HepG2 (cell line): ENCODE data around the gene TBC1D4. TPM values are rescaled to one million over a fixed set of nuclear protein-coding genes. Genes with fewer than 3 reads are reported as not detected.

ENCODE experiments used
- ARHGAP35 ChIP-seq: sonication (generic); formaldehyde crosslinking; IDR thresholded peaks from 2 replicates; pipeline ENCODE4 v1.9.0; 2022; ENCODE audit warnings: mild to moderate bottlenecking, inconsistent platforms, moderate library complexity, missing genetic modification reagents, borderline replicate concordance
- FOXM1 ChIP-seq: sonication (generic); formaldehyde crosslinking; IDR thresholded peaks from 2 replicates; pipeline ENCODE4 v1.5.0; 2020; ENCODE audit warnings: missing genetic modification reagents
- FOXP1 ChIP-seq, 2 experiments: fragments of 450-650 bp in 1 of 2; IDR thresholded peaks; 2 replicates each; pipeline ENCODE4 v1.6.1; 2017 to 2018; ENCODE audit warnings: antibody characterized with exemption in 1 of 2
- GATA4 ChIP-seq: sonication (generic); IDR thresholded peaks from 2 replicates; pipeline ENCODE4 v1.6.1; 2016; ENCODE audit warnings: antibody characterized with exemption, low read depth, borderline replicate concordance
- GATAD2A ChIP-seq: IDR thresholded peaks from 2 replicates; pipeline ENCODE4 v1.6.1; 2016
- MAZ ChIP-seq, 2 experiments: sonication (generic) in 1 of 2; formaldehyde crosslinking in 1 of 2; IDR thresholded peaks; 2 replicates each; pipeline versions ENCODE4 v1.5.0 to v1.6.1; 2012 to 2020; ENCODE audit warnings: low read depth in 2 of 2, mild to moderate bottlenecking in 2 of 2, borderline replicate concordance in 1 of 2, improper control_type of control experiment in 1 of 2, low read length in 1 of 2, missing genetic modification reagents in 1 of 2, moderate library complexity in 1 of 2
- MLLT10 ChIP-seq: sonication (generic); formaldehyde crosslinking; IDR thresholded peaks from 2 replicates; pipeline ENCODE4 v1.4.0; 2020; ENCODE audit warnings: missing genetic modification reagents
- MTA1 ChIP-seq: sonication (generic); formaldehyde crosslinking; IDR thresholded peaks from 2 replicates; pipeline ENCODE4 v1.4.0; 2020; ENCODE audit warnings: missing genetic modification reagents, mild to moderate bottlenecking, borderline replicate concordance
- NFKB2 ChIP-seq: sonication (generic); formaldehyde crosslinking; IDR thresholded peaks from 2 replicates; pipeline ENCODE4 v1.4.0; 2020; ENCODE audit warnings: missing genetic modification reagents, borderline replicate concordance
- NR2F1 ChIP-seq, 2 experiments: fragments of 450-650 bp in 1 of 2; formaldehyde crosslinking in 1 of 2; IDR thresholded peaks; 2 replicates each; pipeline versions ENCODE4 v1.5.0 to v1.6.1; 2016 to 2020; ENCODE audit warnings: mild to moderate bottlenecking in 1 of 2, missing compliant biosample characterization in 1 of 2, missing genetic modification reagents in 1 of 2, moderate library complexity in 1 of 2
- PAWR ChIP-seq: sonication (generic); formaldehyde crosslinking; IDR thresholded peaks from 2 replicates; pipeline ENCODE4 v1.4.0; 2020; ENCODE audit warnings: missing genetic modification reagents, mild to moderate bottlenecking, borderline replicate concordance
- PRPF4 ChIP-seq: fragments of 200-400 bp; formaldehyde crosslinking; IDR thresholded peaks from 2 replicates; pipeline ENCODE4 v1.6.1; 2016; ENCODE audit warnings: low read length, low read depth; ENCODE audit not compliant: poor library complexity, severe bottlenecking
- SALL1 ChIP-seq: sonication (generic); formaldehyde crosslinking; IDR thresholded peaks from 2 replicates; pipeline ENCODE4 v1.8.0; 2022; ENCODE audit warnings: mild to moderate bottlenecking, missing genetic modification reagents
- SOX13 ChIP-seq, 3 experiments: fragments of 450-650 bp in 1 of 3; sonication (generic) in 1 of 3; formaldehyde crosslinking in 1 of 3; IDR thresholded peaks in 2 of 3; conservative IDR thresholded peaks in 1 of 3; 2 replicates each; pipeline versions ENCODE4 v1.5.0 to v1.6.1; 2016 to 2020; ENCODE audit warnings: antibody characterized with exemption in 1 of 3, mild to moderate bottlenecking in 1 of 3, missing compliant biosample characterization in 1 of 3, missing genetic modification reagents in 1 of 3, moderate library complexity in 1 of 3
- SSRP1 ChIP-seq: IDR thresholded peaks from 2 replicates; pipeline ENCODE4 v1.6.1; 2016; ENCODE audit warnings: control low read depth
- TBL1XR1 ChIP-seq: fragments of 150-350 bp; IDR thresholded peaks from 2 replicates; pipeline ENCODE4 v1.6.1; 2014; ENCODE audit warnings: borderline replicate concordance, low read length; ENCODE audit not compliant: partially characterized antibody
- ZBTB20 ChIP-seq: sonication (generic); formaldehyde crosslinking; IDR thresholded peaks from 2 replicates; pipeline ENCODE4 v1.8.1; 2023; ENCODE audit warnings: missing genetic modification reagents, low read depth, mild to moderate bottlenecking, borderline replicate concordance
- ZMYM4 ChIP-seq: sonication (generic); formaldehyde crosslinking; IDR thresholded peaks from 2 replicates; pipeline ENCODE4 v1.8.1; 2023; ENCODE audit warnings: mild to moderate bottlenecking, missing genetic modification reagents
- ZNF12 ChIP-seq: sonication (generic); formaldehyde crosslinking; IDR thresholded peaks from 2 replicates; pipeline ENCODE4 v1.5.0; 2020; ENCODE audit warnings: missing genetic modification reagents
- ZNF382 ChIP-seq: sonication (generic); formaldehyde crosslinking; IDR thresholded peaks from 2 replicates; pipeline ENCODE4 v1.5.0; 2020; ENCODE audit warnings: missing genetic modification reagents, mild to moderate bottlenecking, borderline replicate concordance
- ZNF383 ChIP-seq: sonication (generic); formaldehyde crosslinking; IDR thresholded peaks from 2 replicates; pipeline ENCODE4 v1.4.0; 2020; ENCODE audit warnings: missing genetic modification reagents, mild to moderate bottlenecking, borderline replicate concordance
- ZNF510 ChIP-seq: sonication (generic); formaldehyde crosslinking; IDR thresholded peaks from 2 replicates; pipeline ENCODE4 v1.4.0; 2020; ENCODE audit warnings: low read depth, mild to moderate bottlenecking, missing genetic modification reagents
- polyA plus RNA-seq, 8 experiments: library from polyadenylated mRNA; depleted of rRNA in 3 of 8; stranded (reverse) in 7 of 8; unstranded in 1 of 8; fragments of >200 nt; fragmentation: Illumina TruSeq in 4 of 8; extraction: Trizol in 4 of 8; gene quantifications; 2 replicates each; pipeline versions ENCODE4 v1.2.1 to v1.2.3, GENCODE V29; 2011 to 2016; ENCODE audit warnings: low read depth in 4 of 8, missing spikeins in 1 of 8, mixed read lengths in 1 of 8; ENCODE audit not compliant: insufficient read depth in 1 of 8
- total RNA-seq, 5 experiments: library from RNA; depleted of rRNA; stranded (reverse); fragments of >200 nt; fragmentation: Illumina TruSeq; extraction: Trizol; gene quantifications; 2 replicates each; pipeline ENCODE4 v1.2.3, GENCODE V29; 2016; ENCODE audit warnings: low read depth in 1 of 5
- TF ChIP-seq, protein P1 (sequence below): sonication (generic); formaldehyde crosslinking; IDR thresholded peaks from 2 replicates; pipeline ENCODE4 v1.5.1; 2020; ENCODE audit warnings: mild to moderate bottlenecking, missing genetic modification reagents, borderline replicate concordance
- TF ChIP-seq, protein P2 (sequence below): sonication (generic); formaldehyde crosslinking; IDR thresholded peaks from 2 replicates; pipeline ENCODE4 v1.9.0; 2021; ENCODE audit warnings: missing genetic modification reagents, mild to moderate bottlenecking, borderline replicate concordance

The TBC1D4 gene
- total and polyA plus RNA-seq, 2 of the 13 experiments (the other 11 are each of a cell fraction or from before 2014, with no cell fraction given): 35.9 to 64.4 TPM

DNA sequence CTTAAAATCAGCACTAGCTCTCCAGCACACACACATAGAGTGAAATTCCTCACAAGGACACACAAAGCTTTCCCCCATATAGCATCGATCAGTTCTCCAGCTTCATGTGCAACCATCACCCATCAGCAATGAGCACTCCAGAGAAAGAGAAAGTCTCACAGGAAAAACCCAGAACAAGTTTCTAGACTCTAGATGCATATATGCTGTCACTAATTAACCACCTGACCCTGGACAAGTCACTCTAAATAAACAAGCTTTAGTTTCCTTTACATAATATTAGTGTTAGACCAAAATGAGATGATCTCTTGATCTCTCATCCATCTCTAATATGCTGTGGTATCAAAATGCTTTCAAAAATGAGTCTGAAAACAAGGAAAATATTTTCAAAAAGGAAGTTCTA, 81.2 kb downstream of the TBC1D4 start (continued):
- TF ChIP-seq, protein P1, sequence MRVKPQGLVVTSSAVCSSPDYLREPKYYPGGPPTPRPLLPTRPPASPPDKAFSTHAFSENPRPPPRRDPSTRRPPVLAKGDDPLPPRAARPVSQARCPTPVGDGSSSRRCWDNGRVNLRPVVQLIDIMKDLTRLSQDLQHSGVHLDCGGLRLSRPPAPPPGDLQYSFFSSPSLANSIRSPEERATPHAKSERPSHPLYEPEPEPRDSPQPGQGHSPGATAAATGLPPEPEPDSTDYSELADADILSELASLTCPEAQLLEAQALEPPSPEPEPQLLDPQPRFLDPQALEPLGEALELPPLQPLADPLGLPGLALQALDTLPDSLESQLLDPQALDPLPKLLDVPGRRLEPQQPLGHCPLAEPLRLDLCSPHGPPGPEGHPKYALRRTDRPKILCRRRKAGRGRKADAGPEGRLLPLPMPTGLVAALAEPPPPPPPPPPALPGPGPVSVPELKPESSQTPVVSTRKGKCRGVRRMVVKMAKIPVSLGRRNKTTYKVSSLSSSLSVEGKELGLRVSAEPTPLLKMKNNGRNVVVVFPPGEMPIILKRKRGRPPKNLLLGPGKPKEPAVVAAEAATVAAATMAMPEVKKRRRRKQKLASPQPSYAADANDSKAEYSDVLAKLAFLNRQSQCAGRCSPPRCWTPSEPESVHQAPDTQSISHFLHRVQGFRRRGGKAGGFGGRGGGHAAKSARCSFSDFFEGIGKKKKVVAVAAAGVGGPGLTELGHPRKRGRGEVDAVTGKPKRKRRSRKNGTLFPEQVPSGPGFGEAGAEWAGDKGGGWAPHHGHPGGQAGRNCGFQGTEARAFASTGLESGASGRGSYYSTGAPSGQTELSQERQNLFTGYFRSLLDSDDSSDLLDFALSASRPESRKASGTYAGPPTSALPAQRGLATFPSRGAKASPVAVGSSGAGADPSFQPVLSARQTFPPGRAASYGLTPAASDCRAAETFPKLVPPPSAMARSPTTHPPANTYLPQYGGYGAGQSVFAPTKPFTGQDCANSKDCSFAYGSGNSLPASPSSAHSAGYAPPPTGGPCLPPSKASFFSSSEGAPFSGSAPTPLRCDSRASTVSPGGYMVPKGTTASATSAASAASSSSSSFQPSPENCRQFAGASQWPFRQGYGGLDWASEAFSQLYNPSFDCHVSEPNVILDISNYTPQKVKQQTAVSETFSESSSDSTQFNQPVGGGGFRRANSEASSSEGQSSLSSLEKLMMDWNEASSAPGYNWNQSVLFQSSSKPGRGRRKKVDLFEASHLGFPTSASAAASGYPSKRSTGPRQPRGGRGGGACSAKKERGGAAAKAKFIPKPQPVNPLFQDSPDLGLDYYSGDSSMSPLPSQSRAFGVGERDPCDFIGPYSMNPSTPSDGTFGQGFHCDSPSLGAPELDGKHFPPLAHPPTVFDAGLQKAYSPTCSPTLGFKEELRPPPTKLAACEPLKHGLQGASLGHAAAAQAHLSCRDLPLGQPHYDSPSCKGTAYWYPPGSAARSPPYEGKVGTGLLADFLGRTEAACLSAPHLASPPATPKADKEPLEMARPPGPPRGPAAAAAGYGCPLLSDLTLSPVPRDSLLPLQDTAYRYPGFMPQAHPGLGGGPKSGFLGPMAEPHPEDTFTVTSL (CRISPR knock-in tag): peak; percentile 47; the same call in 1 of the 2 replicates
- TF ChIP-seq TBL1XR1 (no peak), ZNF383 (CRISPR knock-in tag) (no peak), PAWR (CRISPR knock-in tag) (no peak), FOXM1 (CRISPR knock-in tag) (no peak), ZNF382 (CRISPR knock-in tag) (no peak), MAZ (IDR thresholded peaks at IDR 0.05; ENCODE audit: borderline replicate concordance, low read depth, low read length) (no peak), MAZ (CRISPR knock-in tag; IDR thresholded peaks at IDR 0.05; ENCODE audit: low read depth) (no peak), NR2F1 (CRISPR knock-in tag; IDR thresholded peaks at IDR 0.05) (0 out of 4 replicates have a peak, but pooled peaks of 1 of the 2 experiments have one; percentile 19), ZMYM4 (CRISPR knock-in tag) (0 out of 2 replicates have a peak, but pooled peaks have one; percentile 23), ZNF510 (CRISPR knock-in tag) (0 out of 2 replicates have a peak, but pooled peaks have one; percentile 30), ZBTB20 (CRISPR knock-in tag) (peak; percentile 43; the same call in 1 of the 2 replicates), SSRP1 (CRISPR knock-in tag) (no peak), FOXP1 (IDR thresholded peaks at IDR 0.05) (no peak), FOXP1 (CRISPR knock-in tag; IDR thresholded peaks at IDR 0.05) (peak; percentile 66), SOX13 (IDR thresholded peaks at IDR 0.05) (no peak), SOX13 (CRISPR knock-in tag; conservative IDR thresholded peaks at IDR 0.05 in 1 of 2, IDR thresholded peaks at IDR 0.05 in 1 of 2) (peak in 1 of 2 experiments; percentile 49; a peak in 1 of 4 replicates), SALL1 (CRISPR knock-in tag) (0 out of 2 replicates have a peak, but pooled peaks have one; percentile 22), ARHGAP35 (CRISPR knock-in tag) (no peak), MTA1 (CRISPR knock-in tag) (no peak), ZNF12 (CRISPR knock-in tag) (no peak), MLLT10 (CRISPR knock-in tag) (no peak), GATAD2A (CRISPR knock-in tag) (peak; percentile 46), NFKB2 (CRISPR knock-in tag) (no peak), PRPF4 (no peak), GATA4 (no peak)
- TF ChIP-seq, protein P2, sequence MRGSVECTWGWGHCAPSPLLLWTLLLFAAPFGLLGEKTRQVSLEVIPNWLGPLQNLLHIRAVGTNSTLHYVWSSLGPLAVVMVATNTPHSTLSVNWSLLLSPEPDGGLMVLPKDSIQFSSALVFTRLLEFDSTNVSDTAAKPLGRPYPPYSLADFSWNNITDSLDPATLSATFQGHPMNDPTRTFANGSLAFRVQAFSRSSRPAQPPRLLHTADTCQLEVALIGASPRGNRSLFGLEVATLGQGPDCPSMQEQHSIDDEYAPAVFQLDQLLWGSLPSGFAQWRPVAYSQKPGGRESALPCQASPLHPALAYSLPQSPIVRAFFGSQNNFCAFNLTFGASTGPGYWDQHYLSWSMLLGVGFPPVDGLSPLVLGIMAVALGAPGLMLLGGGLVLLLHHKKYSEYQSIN (CRISPR knock-in tag): no peak
